WTC11 (cell line): ENCODE results near the gene ROR2. TPM values are rescaled to one million over a fixed set of nuclear protein-coding genes. Genes with fewer than 3 reads are reported as not detected.
"Not testable (repeated sequence)": the region's sequence is repeated elsewhere in the genome, so short reads cannot be mapped to it uniquely, and the experiment has no call there.

ENCODE experiments used
- ATAC-seq: fragments of 200-7000 bp; cut with Tn5 transposase; 2 replicates; pipeline ENCODE4 v1.10.0; 2021; ENCODE audit warnings: mild to moderate bottlenecking, moderate library complexity
- CTCF ChIA-PET: fragments of 300-600 bp; sonication (Branson Sonifier 250); formaldehyde crosslinking; loops from one replicate; lab custom pipeline; 2021; ENCODE audit warnings: antibody characterized with exemption; lab: Charles Lee
- POLR2A ChIA-PET: fragments of 350-600 bp; sonication (Branson Sonifier 250); formaldehyde crosslinking; loops from one replicate; lab custom pipeline; 2021; ENCODE audit warnings: antibody characterized with exemption; lab: Charles Lee
- DNase-seq: peaks from one replicate; pipeline ENCODE4 v3.0.0; 2021; ENCODE audit warnings: low spot score
- H3K27ac Mint-ChIP-seq: 2 replicates; pipeline ENCODE4 v1.8.0; 2021; ENCODE audit warnings: mixed read lengths
- H3K27me3 Mint-ChIP-seq: 2 replicates; pipeline ENCODE4 v1.8.0; 2021; ENCODE audit warnings: low read depth, mild to moderate bottlenecking, moderate library complexity, mixed read lengths
- H3K36me3 Mint-ChIP-seq: 2 replicates; pipeline ENCODE4 v1.8.0; 2021; ENCODE audit warnings: mixed read lengths
- H3K4me1 Mint-ChIP-seq: 2 replicates; pipeline ENCODE4 v1.8.0; 2022; ENCODE audit warnings: mixed read lengths
- H3K4me3 Mint-ChIP-seq: 2 replicates; pipeline ENCODE4 v1.8.0; 2021; ENCODE audit warnings: mild to moderate bottlenecking, moderate library complexity, mixed read lengths
- H3K9me3 Mint-ChIP-seq: 2 replicates; pipeline ENCODE4 v1.8.0; 2021; ENCODE audit warnings: mixed read lengths
- AFF4 ChIP-seq: sonication (generic); formaldehyde crosslinking; IDR thresholded peaks from 2 replicates; pipeline ENCODE4 v1.8.1; 2023; ENCODE audit warnings: mild to moderate bottlenecking, missing genetic modification reagents, borderline replicate concordance
- AR ChIP-seq: fragments of 250-450 bp; sonication (Bioruptor Pico); IDR thresholded peaks from 2 replicates; pipeline ENCODE4 v1.9.0; 2021; ENCODE audit warnings: mild to moderate bottlenecking
- ARID4B ChIP-seq: sonication (generic); formaldehyde crosslinking; IDR thresholded peaks from 2 replicates; pipeline ENCODE4 v1.8.0; 2023; ENCODE audit warnings: missing genetic modification reagents, mild to moderate bottlenecking, borderline replicate concordance
- ATF2 ChIP-seq: sonication (generic); formaldehyde crosslinking; IDR thresholded peaks from 2 replicates; pipeline ENCODE4 v1.8.1; 2022; ENCODE audit warnings: low read depth, missing genetic modification reagents, borderline replicate concordance
- EMX1 ChIP-seq: fragments of 250-450 bp; sonication (Bioruptor Pico); IDR thresholded peaks from 2 replicates; pipeline ENCODE4 v1.8.0; 2021; ENCODE audit warnings: mild to moderate bottlenecking
- ESRRA ChIP-seq: sonication (generic); formaldehyde crosslinking; IDR thresholded peaks from 2 replicates; pipeline ENCODE4 v1.8.1; 2022; ENCODE audit warnings: mild to moderate bottlenecking, missing genetic modification reagents, borderline replicate concordance
- GRHL2 ChIP-seq: fragments of 250-450 bp; sonication (Bioruptor Pico); IDR thresholded peaks from 2 replicates; pipeline ENCODE4 v1.8.0; 2022; ENCODE audit warnings: mild to moderate bottlenecking, moderate library complexity; ENCODE audit not compliant: insufficient replicate concordance, severe bottlenecking
- IRF1 ChIP-seq: sonication (generic); formaldehyde crosslinking; IDR thresholded peaks from 2 replicates; pipeline ENCODE4 v1.8.0; 2023; ENCODE audit warnings: missing genetic modification reagents
- MLX ChIP-seq: sonication (generic); formaldehyde crosslinking; IDR thresholded peaks from 2 replicates; pipeline ENCODE4 v1.8.1; 2023; ENCODE audit warnings: mild to moderate bottlenecking, missing genetic modification reagents, moderate library complexity
- NFE2L1 ChIP-seq: sonication (generic); formaldehyde crosslinking; IDR thresholded peaks from 2 replicates; pipeline ENCODE4 v1.8.1; 2023; ENCODE audit warnings: missing genetic modification reagents
- NFYB ChIP-seq: sonication (generic); formaldehyde crosslinking; conservative IDR thresholded peaks from 2 replicates; pipeline ENCODE4 v1.8.0; 2022; ENCODE audit warnings: low read depth, missing genetic modification reagents
- NR2C2 ChIP-seq: sonication (generic); formaldehyde crosslinking; IDR thresholded peaks from 2 replicates; pipeline ENCODE4 v1.8.0; 2022; ENCODE audit warnings: mild to moderate bottlenecking, missing genetic modification reagents
- PRRX2 ChIP-seq: fragments of 250-450 bp; sonication (Bioruptor Pico); IDR thresholded peaks from 2 replicates; pipeline ENCODE4 v1.8.0; 2021; ENCODE audit warnings: mild to moderate bottlenecking
- SMAD4 ChIP-seq: sonication (generic); formaldehyde crosslinking; IDR thresholded peaks from 2 replicates; pipeline ENCODE4 v1.8.0; 2022; ENCODE audit warnings: mild to moderate bottlenecking, missing genetic modification reagents
- TEAD4 ChIP-seq: sonication (generic); formaldehyde crosslinking; IDR thresholded peaks from 2 replicates; pipeline ENCODE4 v1.8.0; 2022; ENCODE audit warnings: mild to moderate bottlenecking, missing genetic modification reagents
- ZBTB21 ChIP-seq: sonication (generic); formaldehyde crosslinking; IDR thresholded peaks from 2 replicates; pipeline ENCODE4 v1.8.1; 2023; ENCODE audit warnings: mild to moderate bottlenecking, missing genetic modification reagents, borderline replicate concordance
- ZNF121 ChIP-seq: sonication (generic); formaldehyde crosslinking; IDR thresholded peaks from 2 replicates; pipeline ENCODE4 v1.8.0; 2023; ENCODE audit warnings: missing genetic modification reagents
- ZSCAN18 ChIP-seq: fragments of 250-450 bp; sonication (Bioruptor Pico); IDR thresholded peaks from 2 replicates; pipeline ENCODE4 v2.1.2; 2022; ENCODE audit warnings: mild to moderate bottlenecking, moderate library complexity
- total RNA-seq: library from RNA; stranded (reverse); gene quantifications from 3 replicates; pipeline ENCODE4 v1.2.3, GENCODE V29; 2021

The ROR2 gene
- total RNA-seq, 1 experiment from 2014 or later = 19.8 TPM

GRCh38 chr9:91639054-91639453 is 311.0 kb downstream of the ROR2 start:
- Mint-ChIP-seq H3K4me3 (no peak overlapping the region), H3K27me3 (no peaks in the 10 kb centered on the region), H3K36me3 (no peaks in the 10 kb centered on the region), H3K27ac (no peak overlapping the region), H3K9me3 (peaks cover 18% of the 10 kb centered on the region), H3K4me1 (no peaks in the 10 kb centered on the region)
- ATAC-seq (no peak), DNase-seq (no peak)
- TF ChIP-seq MLX (no peak), ZSCAN18 (no peak), ZNF121 (CRISPR knock-in tag) (no peak), GRHL2 (no peak), ARID4B (no peak), ATF2 (CRISPR knock-in tag) (no peak), TEAD4 (no peak)
- ChIA-PET CTCF (no interaction called here), POLR2A (no interaction called here)

GRCh38 chr9:91634832-91635231 is 315.2 kb downstream of the ROR2 start:
- DNase-seq, CTCF ChIA-PET, H3K9me3 Mint-ChIP-seq, POLR2A ChIA-PET, H3K4me3 Mint-ChIP-seq, H3K27ac Mint-ChIP-seq, H3K27me3 Mint-ChIP-seq, ATAC-seq, H3K36me3 Mint-ChIP-seq, H3K4me1 Mint-ChIP-seq: not testable (repeated sequence)

- CTCF ChIA-PET = no interaction called here
- H3K4me1 Mint-ChIP-seq = 0 out of 2 replicates have a peak, but pooled peaks cover 4% of the 10 kb centered on the region
- no peak overlapping the region for H3K4me3 Mint-ChIP-seq
- no peak for ATAC-seq
- peaks cover 10% of the 10 kb centered on the region for H3K36me3 Mint-ChIP-seq
- POLR2A ChIA-PET = no interaction called here
- peaks cover 24% of the 10 kb centered on the region for H3K9me3 Mint-ChIP-seq
- no peak for DNase-seq
- H3K27me3 Mint-ChIP-seq = no peaks in the 10 kb centered on the region
- H3K27ac Mint-ChIP-seq = no peak overlapping the region
- TF ChIP-seq NR2C2 (CRISPR knock-in tag) = no peak
- TF ChIP-seq IRF1 (CRISPR knock-in tag) = no peak
- no peak for TF ChIP-seq EMX1 (CRISPR knock-in tag)
- no peak for TF ChIP-seq PRRX2
- TF ChIP-seq NFYB = no peak
- no peak for TF ChIP-seq SMAD4
- no peak for TF ChIP-seq AR (CRISPR knock-in tag)
- no peak for TF ChIP-seq ESRRA (CRISPR knock-in tag)
- no peak for TF ChIP-seq AFF4 (CRISPR knock-in tag)
- no peak for TF ChIP-seq ZBTB21 (CRISPR knock-in tag)
- no peak for TF ChIP-seq NFE2L1 (CRISPR knock-in tag)
These were observed 320.3 kb downstream of the ROR2 start for GRCh38 chr9:91629718-91630117.
